Progenitor cell of endocrine pancreas (in vitro differentiated cells): Measurements from ENCODE around the gene TIMM17A. TPM values are rescaled to one million over a fixed set of nuclear protein-coding genes. Genes with fewer than 3 reads are reported as not detected.
"Not testable (repeated sequence)": the region's sequence is repeated elsewhere in the genome, so short reads cannot be mapped to it uniquely, and the experiment has no call there.

Source experiments
- DNase-seq: peaks from one replicate; pipeline ENCODE4 v3.0.0; 2021; ENCODE audit warnings: low spot score; ENCODE audit not compliant: unreplicated experiment
- H3K27ac Mint-ChIP-seq: 2 replicates; pipeline ENCODE4 v1.8.0; 2021; ENCODE audit warnings: mild to moderate bottlenecking, moderate library complexity, mixed read lengths
- H3K27me3 Mint-ChIP-seq: 2 replicates; pipeline ENCODE4 v1.8.0; 2021; ENCODE audit warnings: mixed read lengths
- H3K36me3 Mint-ChIP-seq: 2 replicates; pipeline ENCODE4 v1.8.0; 2022; ENCODE audit warnings: mixed read lengths; ENCODE audit not compliant: insufficient read depth
- H3K4me1 Mint-ChIP-seq: 2 replicates; pipeline ENCODE4 v1.8.0; 2021; ENCODE audit warnings: low read depth, mixed read lengths
- H3K4me3 Mint-ChIP-seq: 2 replicates; pipeline ENCODE4 v1.8.0; 2021; ENCODE audit warnings: low read depth, mild to moderate bottlenecking, moderate library complexity, mixed read lengths
- H3K9me3 Mint-ChIP-seq: 2 replicates; pipeline ENCODE4 v1.8.0; 2021; ENCODE audit warnings: low read depth, mixed read lengths
- total RNA-seq: library from RNA; stranded (reverse); gene quantifications from 2 replicates; pipeline ENCODE4 v1.2.1, GENCODE V29; 2021
- TF ChIP-seq, protein P1 (sequence below): fragments of 200-600 bp; sonication (generic); IDR thresholded peaks from one replicate; pipeline ENCODE4 v1.5.0; 2021; ENCODE audit warnings: antibody characterized with exemption, mild to moderate bottlenecking; ENCODE audit not compliant: unreplicated experiment

Gene TIMM17A
- total RNA-seq, 1 donor from 2014 or later: 43.5 TPM

DNA sequence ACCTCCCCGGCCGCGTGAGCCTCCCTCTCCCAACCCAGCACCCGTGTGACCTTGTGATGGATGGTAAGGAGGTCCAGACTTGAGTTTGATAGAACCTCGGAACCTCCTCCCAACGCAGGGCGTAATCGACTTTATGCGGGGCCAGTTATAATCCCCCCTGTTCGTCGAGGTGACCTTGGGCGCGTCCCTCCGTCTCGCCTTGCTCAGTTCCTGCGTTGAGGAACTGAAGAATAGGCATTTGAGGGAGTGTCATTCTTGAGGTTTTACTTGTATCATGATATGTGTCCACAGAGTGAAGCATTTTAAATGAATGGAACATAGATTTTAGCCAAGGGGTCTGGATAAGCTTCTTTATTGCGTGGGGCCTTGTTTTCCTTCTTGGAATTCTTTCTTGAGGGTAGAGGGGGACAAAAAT, 433 bp downstream of the TIMM17A start:
- no peak for DNase-seq
- Mint-ChIP-seq H3K4me1 (peaks cover 11% of the 10 kb centered on the region), H3K36me3 (peaks cover 5% of the 10 kb centered on the region), H3K27me3 (no peaks in the 10 kb centered on the region), H3K4me3 (peak overlapping the region; percentile 98), H3K9me3 (no peaks in the 10 kb centered on the region), H3K27ac (peak overlapping the region; percentile 95)
- TF ChIP-seq, protein P1, sequence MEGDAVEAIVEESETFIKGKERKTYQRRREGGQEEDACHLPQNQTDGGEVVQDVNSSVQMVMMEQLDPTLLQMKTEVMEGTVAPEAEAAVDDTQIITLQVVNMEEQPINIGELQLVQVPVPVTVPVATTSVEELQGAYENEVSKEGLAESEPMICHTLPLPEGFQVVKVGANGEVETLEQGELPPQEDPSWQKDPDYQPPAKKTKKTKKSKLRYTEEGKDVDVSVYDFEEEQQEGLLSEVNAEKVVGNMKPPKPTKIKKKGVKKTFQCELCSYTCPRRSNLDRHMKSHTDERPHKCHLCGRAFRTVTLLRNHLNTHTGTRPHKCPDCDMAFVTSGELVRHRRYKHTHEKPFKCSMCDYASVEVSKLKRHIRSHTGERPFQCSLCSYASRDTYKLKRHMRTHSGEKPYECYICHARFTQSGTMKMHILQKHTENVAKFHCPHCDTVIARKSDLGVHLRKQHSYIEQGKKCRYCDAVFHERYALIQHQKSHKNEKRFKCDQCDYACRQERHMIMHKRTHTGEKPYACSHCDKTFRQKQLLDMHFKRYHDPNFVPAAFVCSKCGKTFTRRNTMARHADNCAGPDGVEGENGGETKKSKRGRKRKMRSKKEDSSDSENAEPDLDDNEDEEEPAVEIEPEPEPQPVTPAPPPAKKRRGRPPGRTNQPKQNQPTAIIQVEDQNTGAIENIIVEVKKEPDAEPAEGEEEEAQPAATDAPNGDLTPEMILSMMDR: no peak

DNA sequence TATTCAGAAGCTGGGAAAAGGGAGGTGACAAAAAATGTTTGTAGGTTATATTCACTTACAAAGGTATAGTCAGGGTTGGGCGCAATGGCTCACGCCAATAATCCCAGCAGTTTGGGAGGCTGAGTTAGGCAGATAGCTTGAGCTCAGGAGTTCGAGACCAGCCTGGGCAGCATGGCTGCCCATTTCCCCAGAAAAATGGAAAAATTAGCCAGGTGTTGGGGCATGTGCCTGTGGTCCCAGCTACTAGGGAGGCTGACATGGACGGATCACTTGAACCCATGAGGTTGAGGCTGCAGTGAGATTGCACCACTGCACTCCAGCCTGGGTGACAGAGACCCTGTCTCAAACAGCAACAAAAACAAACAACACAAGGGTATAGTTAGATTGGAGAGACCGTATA, 3.0 kb downstream of the TIMM17A start:
- no peak for DNase-seq
- H3K4me3 Mint-ChIP-seq: no peak overlapping the region
- H3K27me3 Mint-ChIP-seq: no peaks in the 10 kb centered on the region
- peaks cover 11% of the 10 kb centered on the region for H3K4me1 Mint-ChIP-seq
- peaks cover 11% of the 10 kb centered on the region for H3K36me3 Mint-ChIP-seq
- H3K27ac Mint-ChIP-seq: no peak overlapping the region
- TF ChIP-seq, protein P1: no peak
- no peaks in the 10 kb centered on the region for H3K9me3 Mint-ChIP-seq

DNA sequence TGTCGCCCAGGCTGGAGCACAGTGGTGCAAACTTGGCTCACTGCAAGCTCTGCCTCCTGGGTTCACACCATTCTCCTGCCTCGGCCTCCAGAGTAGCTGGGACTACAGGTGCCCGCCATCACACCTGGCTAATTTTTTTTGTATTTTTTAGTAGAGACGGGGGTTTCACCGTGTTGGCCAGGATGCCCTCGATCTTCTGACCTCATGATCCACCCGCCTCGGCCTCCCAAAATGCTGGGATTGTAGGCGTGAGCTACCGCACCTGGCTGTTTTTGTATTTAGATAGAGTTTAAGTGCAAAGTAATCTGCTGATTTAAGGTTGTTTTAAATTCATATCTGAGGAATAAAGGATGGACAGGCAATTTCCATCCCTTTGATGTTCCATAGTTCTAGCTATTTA, 7.1 kb downstream of the TIMM17A start:
- H3K9me3 Mint-ChIP-seq, DNase-seq, H3K27me3 Mint-ChIP-seq, H3K4me3 Mint-ChIP-seq, H3K27ac Mint-ChIP-seq, H3K4me1 Mint-ChIP-seq: not testable (repeated sequence)
- H3K36me3 Mint-ChIP-seq: peaks cover 19% of the 10 kb centered on the region

DNA sequence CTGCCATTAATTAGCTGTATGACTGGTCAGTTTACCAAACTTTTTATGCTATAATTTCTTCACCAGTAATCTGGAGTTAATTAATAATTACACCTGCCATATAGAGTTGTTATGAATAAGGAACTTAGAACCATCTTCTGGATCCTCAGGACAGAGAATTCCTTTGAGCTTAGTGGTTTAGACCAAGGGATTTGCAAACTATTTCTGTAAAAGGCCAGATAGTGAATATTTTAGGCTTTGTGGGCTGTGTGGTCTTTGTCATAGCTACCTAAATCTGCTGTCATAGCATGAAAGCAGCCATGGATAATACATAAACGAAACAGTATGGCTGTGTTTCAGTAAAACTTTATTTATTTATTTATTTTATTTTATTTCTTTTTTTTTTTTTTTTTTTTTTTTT, 9.0 kb downstream of the TIMM17A start:
- Mint-ChIP-seq H3K36me3 (peaks cover 19% of the 10 kb centered on the region), H3K9me3 (no peaks in the 10 kb centered on the region)
- TF ChIP-seq, protein P1: no peak

DNA sequence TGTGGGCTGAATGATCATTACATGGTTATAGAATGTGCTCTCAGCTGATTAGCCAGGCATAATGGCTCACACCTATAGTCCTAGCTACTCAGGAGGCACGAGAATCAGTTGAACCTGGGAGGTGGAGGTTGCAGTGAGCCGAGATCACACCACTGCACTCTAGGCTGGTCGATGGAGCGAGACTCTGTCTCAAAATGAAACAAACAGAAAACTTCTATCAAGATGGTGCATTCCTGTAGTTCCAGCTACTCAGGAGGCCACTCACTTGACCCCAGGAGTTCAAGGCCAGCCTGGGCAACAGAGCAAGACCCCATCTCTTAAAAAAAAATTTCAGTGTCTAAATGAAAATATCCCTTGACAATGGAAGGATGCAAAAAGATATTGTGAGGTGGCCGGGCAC, 10.9 kb downstream of the TIMM17A start:
- peaks cover 22% of the 10 kb centered on the region for H3K36me3 Mint-ChIP-seq

More for the DNA sequence above, 9.0 kb downstream of the TIMM17A start:
- Mint-ChIP-seq H3K27ac (no peak overlapping the region), H3K4me1 (no peaks in the 10 kb centered on the region), H3K27me3 (no peaks in the 10 kb centered on the region), H3K4me3 (no peak overlapping the region)
- DNase-seq: no peak

More for the DNA sequence above, 10.9 kb downstream of the TIMM17A start:
- Mint-ChIP-seq H3K4me1 (no peaks in the 10 kb centered on the region), H3K9me3 (no peaks in the 10 kb centered on the region), H3K27ac (no peak overlapping the region), H3K27me3 (no peaks in the 10 kb centered on the region), H3K4me3 (no peak overlapping the region)
- TF ChIP-seq, protein P1: no peak
- no peak for DNase-seq
